HCT116 (cell line): ENCODE results near the gene PDE2A. TPM values are rescaled to one million over a fixed set of nuclear protein-coding genes. Genes with fewer than 3 reads are reported as not detected.

Source experiments
- ATAC-seq: fragments of 200-7000 bp; cut with Tn5 transposase; 2 replicates; pipeline ENCODE4 v1.9.1; 2020; ENCODE audit warnings: mild to moderate bottlenecking, moderate library complexity
- BruUV-seq: library from RNA; stranded (reverse); fragments of 400-500 nt; replicated peaks from 2 replicates; lab custom pipeline; 2021; lab: Mats Ljungman, UMichigan
- CTCF ChIA-PET: fragments of 300-600 bp; sonication (Branson Sonifier 250); formaldehyde crosslinking; loops from one replicate; lab custom pipeline; 2021; ENCODE audit warnings: antibody characterized with exemption; lab: Charles Lee
- POLR2A ChIA-PET: fragments of 300-600, 350-600 bp; sonication (Branson Sonifier 250); formaldehyde crosslinking; loops from one replicate; lab custom pipeline; 2021; ENCODE audit warnings: antibody characterized with exemption; lab: Charles Lee
- RAD21 ChIA-PET, 2 experiments: fragments of 300-600 bp; sonication (Branson Sonifier 250); formaldehyde crosslinking; loops; one replicate each; lab custom pipeline; 2023; ENCODE audit warnings: low total read pairs in 2 of 2; ENCODE audit not compliant: uncharacterized antibody in 2 of 2, unreplicated experiment in 2 of 2, low non-redundant PET in 1 of 2; lab: Charles Lee
- DNase-seq: peaks from one replicate; pipeline ENCODE4 v3.0.0-alpha.2; 2010; ENCODE audit warnings: low read depth, low spot score
- H2AFZ ChIP-seq: fragments of 200-600 bp; shearing (Covaris generic), sonication (generic); 2 replicates; pipeline ENCODE4 v1.6.1; 2017; ENCODE audit warnings: low read depth, mixed run types, mixed read lengths, antibody characterized with exemption, low read length; ENCODE audit not compliant: poor library complexity, severe bottlenecking
- H3K27ac ChIP-seq: 2 replicates; pipeline ENCODE4 v1.5.1; 2012; ENCODE audit warnings: low read depth, low read length
- H3K27me3 ChIP-seq: fragments of 200-600 bp; sonication (generic); 2 replicates; pipeline ENCODE4 v1.6.1; 2016; ENCODE audit warnings: mixed run types, low read length, mixed read lengths; ENCODE audit not compliant: insufficient read depth
- H3K36me3 ChIP-seq, 2 experiments: fragments of 200-500 bp in 1 of 2; fragments of 200-600 bp in 1 of 2; sonication (Bioruptor generic) in 1 of 2; sonication (generic) in 1 of 2; 2 replicates each; pipeline versions ENCODE4 v1.5.1 to v1.6.1; 2014 to 2016; ENCODE audit warnings: low read length in 2 of 2, inconsistent platforms in 1 of 2, mixed read lengths in 1 of 2, mixed run types in 1 of 2; ENCODE audit not compliant: insufficient read depth in 2 of 2, control insufficient read depth in 1 of 2
- H3K4me1 ChIP-seq, 2 experiments: fragments of 200-600 bp in 1 of 2; sonication (generic) in 1 of 2; 2 replicates each; pipeline versions ENCODE4 v1.5.1 to v1.6.1; 2012 to 2017; ENCODE audit warnings: low read length in 2 of 2, inconsistent platforms in 1 of 2, mild to moderate bottlenecking in 1 of 2, mixed read lengths in 1 of 2, mixed run types in 1 of 2, moderate library complexity in 1 of 2; ENCODE audit not compliant: insufficient read depth in 2 of 2, control insufficient read depth in 1 of 2
- H3K4me2 ChIP-seq: fragments of 200-600 bp; sonication (generic); 2 replicates; pipeline ENCODE4 v1.6.1; 2017; ENCODE audit warnings: mixed run types, low read length, mixed read lengths
- H3K4me3 ChIP-seq, 2 experiments: fragments of 200-600 bp in 1 of 2; sonication (generic) in 1 of 2; replicated peaks in 1 of 2; 2 replicates each; pipeline ENCODE4 v1.5.1; 2011 to 2016; ENCODE audit warnings: low read length in 2 of 2, control low read depth in 1 of 2, low read depth in 1 of 2, mild to moderate bottlenecking in 1 of 2, mixed read lengths in 1 of 2, mixed run types in 1 of 2
- H3K79me2 ChIP-seq: fragments of 200-600 bp; sonication (generic); 2 replicates; pipeline ENCODE4 v1.6.1; 2017; ENCODE audit warnings: mild to moderate bottlenecking, mixed run types, low read length, moderate library complexity, mixed read lengths; ENCODE audit not compliant: insufficient read depth
- H3K9ac ChIP-seq: fragments of 200-600 bp; sonication (generic); 2 replicates; pipeline ENCODE4 v1.6.1; 2016; ENCODE audit warnings: low read length, mixed read lengths
- H3K9me2 ChIP-seq: fragments of 200-600 bp; sonication (generic), shearing (Covaris generic); 2 replicates; pipeline ENCODE4 v1.6.1; 2017; ENCODE audit warnings: mixed run types, mild to moderate bottlenecking, moderate library complexity; ENCODE audit not compliant: insufficient read depth
- H3K9me3 ChIP-seq, 2 experiments: fragments of 200-500 bp in 1 of 2; fragments of 200-600 bp in 1 of 2; sonication (Bioruptor generic) in 1 of 2; sonication (generic) in 1 of 2; 2 replicates each; pipeline ENCODE4 v1.6.1; 2014 to 2017; ENCODE audit warnings: low read length in 2 of 2, mixed read lengths in 2 of 2, inconsistent platforms in 1 of 2, low read depth in 1 of 2, mild to moderate bottlenecking in 1 of 2, mixed run types in 1 of 2, moderate library complexity in 1 of 2; ENCODE audit not compliant: control insufficient read depth in 1 of 2, insufficient read depth in 1 of 2
- H4K20me1 ChIP-seq: fragments of 200-600 bp; sonication (generic), shearing (Covaris generic); 2 replicates; pipeline ENCODE4 v1.6.1; 2017; ENCODE audit warnings: mixed run types, mild to moderate bottlenecking, moderate library complexity; ENCODE audit not compliant: insufficient read depth
- CEBPB ChIP-seq: IDR thresholded peaks from 2 replicates; pipeline ENCODE4 v1.6.1; 2012; ENCODE audit warnings: low read depth
- EGR1 ChIP-seq: IDR thresholded peaks from 2 replicates; pipeline ENCODE4 v1.6.1; 2012; ENCODE audit warnings: low read depth
- ELF1 ChIP-seq: IDR thresholded peaks from 2 replicates; pipeline ENCODE4 v1.6.1; 2012; ENCODE audit warnings: low read depth, borderline replicate concordance
- EZH2 ChIP-seq: fragments of 200-600 bp; sonication (generic); IDR thresholded peaks from 2 replicates; pipeline ENCODE4 v1.6.1; 2017; ENCODE audit warnings: antibody characterized with exemption, mixed run types
- FOSL1 ChIP-seq: IDR thresholded peaks from 2 replicates; pipeline ENCODE4 v1.6.1; 2012; ENCODE audit warnings: low read depth
- POLR2AphosphoS5 ChIP-seq: IDR thresholded peaks from 2 replicates; pipeline ENCODE4 v1.6.1; 2011; ENCODE audit warnings: mild to moderate bottlenecking, low read depth, low read length, moderate library complexity
- RAD21 ChIP-seq: IDR thresholded peaks from 2 replicates; pipeline ENCODE4 v1.6.1; 2012; ENCODE audit warnings: low read depth, mild to moderate bottlenecking
- SP1 ChIP-seq: IDR thresholded peaks from 2 replicates; pipeline ENCODE4 v1.6.1; 2012; ENCODE audit warnings: low read depth
- ZBTB33 ChIP-seq: IDR thresholded peaks from 2 replicates; pipeline ENCODE4 v1.6.1; 2011; ENCODE audit warnings: mild to moderate bottlenecking, low read length, moderate library complexity; ENCODE audit not compliant: insufficient replicate concordance; ENCODE audit errors: extremely low read depth
- ZFX ChIP-seq: fragments of 450-650 bp; IDR thresholded peaks from 2 replicates; pipeline ENCODE4 v1.6.1; 2017
- ZNF274 ChIP-seq: fragments of 200-500 bp; sonication (Bioruptor generic); IDR thresholded peaks from 2 replicates; pipeline ENCODE4 v1.6.1; 2014; ENCODE audit warnings: mild to moderate bottlenecking, low read depth, low read length, inconsistent platforms
- intact Hi-C: fragments of 100-400 bp; cut with micrococcal nuclease; formaldehyde crosslinking; loops from 2 replicates; pipeline ENCODE4 v1.10.0; 2022
- total RNA-seq: library from RNA; stranded (reverse); gene quantifications from one replicate; pipeline ENCODE4 v1.2.1, GENCODE V29; 2021; ENCODE audit not compliant: unreplicated experiment
- TF ChIP-seq, protein P1 (sequence below), 3 experiments: fragments of 200-600 bp in 1 of 3; sonication (generic) in 1 of 3; IDR thresholded peaks in 2 of 3; conservative IDR thresholded peaks in 1 of 3; 2 replicates each; pipeline ENCODE4 v1.5.1; 2012 to 2017; ENCODE audit warnings: low read depth in 2 of 3, low read length in 2 of 3, antibody characterized with exemption in 1 of 3, borderline replicate concordance in 1 of 3, control low read depth in 1 of 3, mild to moderate bottlenecking in 1 of 3, mixed read lengths in 1 of 3, mixed run types in 1 of 3, moderate library complexity in 1 of 3; ENCODE audit not compliant: insufficient read depth in 1 of 3

PDE2A gene
- total RNA-seq, 1 experiment from 2014 or later, result 7.6 TPM

GRCh38 chr11:72683782-72684200, 9.6 kb upstream of the PDE2A start:
- 0 out of 4 replicates have a peak, but pooled peaks cover 0 to 2% of the 10 kb centered on the region in 2 experiments for H3K36me3 ChIP-seq

DNA sequence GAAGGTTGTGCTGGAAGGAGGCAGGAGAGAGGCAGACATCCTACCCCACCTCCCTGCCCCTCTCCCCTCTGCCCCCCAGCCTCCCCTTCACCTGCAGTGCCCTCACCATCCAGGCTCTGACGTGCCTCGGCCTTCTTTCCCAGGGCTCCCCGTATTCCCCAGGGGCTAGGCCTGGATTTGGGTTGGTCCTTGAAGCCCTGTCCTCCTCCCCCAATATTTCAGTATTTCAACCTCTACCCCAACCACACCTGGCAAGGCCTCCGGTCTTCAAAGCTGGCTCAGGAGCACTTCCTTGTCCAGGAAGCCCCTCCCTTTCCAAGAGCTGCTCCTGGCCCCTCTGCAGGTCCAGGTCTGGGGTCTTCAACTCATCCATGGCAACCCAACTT, 8.6 kb upstream of the PDE2A start:
- ChIA-PET POLR2A (no interaction called here), CTCF (interaction anchor here (1.1 to 2.4 kb wide), 6 partner anchors 42 to 212 kb away, joined by 3 to 38 read pairs (median 5); no protein-coding TSS in a partner anchor), RAD21 (interaction anchor here in 1 of 2 experiments (2.0 kb wide), 1 partner anchor 84 kb away, joined by 11 read pairs; no protein-coding TSS in a partner anchor)
- Histone ChIP-seq H3K27me3 (peaks cover 26% of the 10 kb centered on the region), H3K9ac (no peak overlapping the region), H4K20me1 (no peaks in the 10 kb centered on the region), H3K36me3 (no peaks in the 10 kb centered on the region), H3K27ac (no peak overlapping the region), H3K4me3 (no peak overlapping the region), H2AFZ (no peak overlapping the region), H3K9me2 (no peaks in the 10 kb centered on the region), H3K4me1 (peaks cover 0 to 13% of the 10 kb centered on the region in 2 experiments; a peak in 3 of 4 replicates), H3K79me2 (no peaks in the 10 kb centered on the region), H3K9me3 (no peaks in the 10 kb centered on the region), H3K4me2 (no peak overlapping the region)
- ATAC-seq (no peak), DNase-seq (no peak)
- BruUV-seq, result no TSS peak
- intact Hi-C loops, result loop anchor here (1.0 to 5.0 kb wide), 2 partner anchors 98 to 211 kb away; no protein-coding TSS in a partner anchor
- TF ChIP-seq ZBTB33 (no peak), EGR1 (no peak), ZNF274 (no peak), ZFX (no peak), FOSL1 (no peak), CEBPB (no peak), ELF1 (no peak), RAD21 (no peak), SP1 (no peak)

More at GRCh38 chr11:72683782-72684200, 9.6 kb upstream of the PDE2A start:
- Histone ChIP-seq H3K9me3 (no peaks in the 10 kb centered on the region), H3K27ac (no peak overlapping the region), H3K9me2 (no peaks in the 10 kb centered on the region), H3K4me1 (peaks cover 0 to 13% of the 10 kb centered on the region in 2 experiments; a peak in 3 of 4 replicates), H3K9ac (no peak overlapping the region), H3K4me2 (no peak overlapping the region), H3K27me3 (peaks cover 17% of the 10 kb centered on the region), H4K20me1 (no peaks in the 10 kb centered on the region), H3K4me3 (no peak overlapping the region), H2AFZ (no peak overlapping the region), H3K79me2 (no peaks in the 10 kb centered on the region)
- RAD21 ChIA-PET, result interaction anchor here (0.6 to 2.0 kb wide), 7 partner anchors 85 to 213 kb away, joined by 3 to 11 read pairs (median 5); no protein-coding TSS in a partner anchor
- CTCF ChIA-PET, result interaction anchor here (0.6 to 3.0 kb wide), 23 partner anchors 8 to 494 kb away, joined by 3 to 41 read pairs (median 6); partner anchors contain the start of genes CLPB and STARD10
- intact Hi-C loops, result loop anchor here (1.0 to 5.0 kb wide), 2 partner anchors 98 to 211 kb away; no protein-coding TSS in a partner anchor
- BruUV-seq, result no TSS peak
- peak; percentile 74 for ATAC-seq
- DNase-seq, result no peak
- peak; percentile 13; the same call in 1 of the 2 replicates for TF ChIP-seq POLR2AphosphoS5
- TF ChIP-seq, protein P1, sequence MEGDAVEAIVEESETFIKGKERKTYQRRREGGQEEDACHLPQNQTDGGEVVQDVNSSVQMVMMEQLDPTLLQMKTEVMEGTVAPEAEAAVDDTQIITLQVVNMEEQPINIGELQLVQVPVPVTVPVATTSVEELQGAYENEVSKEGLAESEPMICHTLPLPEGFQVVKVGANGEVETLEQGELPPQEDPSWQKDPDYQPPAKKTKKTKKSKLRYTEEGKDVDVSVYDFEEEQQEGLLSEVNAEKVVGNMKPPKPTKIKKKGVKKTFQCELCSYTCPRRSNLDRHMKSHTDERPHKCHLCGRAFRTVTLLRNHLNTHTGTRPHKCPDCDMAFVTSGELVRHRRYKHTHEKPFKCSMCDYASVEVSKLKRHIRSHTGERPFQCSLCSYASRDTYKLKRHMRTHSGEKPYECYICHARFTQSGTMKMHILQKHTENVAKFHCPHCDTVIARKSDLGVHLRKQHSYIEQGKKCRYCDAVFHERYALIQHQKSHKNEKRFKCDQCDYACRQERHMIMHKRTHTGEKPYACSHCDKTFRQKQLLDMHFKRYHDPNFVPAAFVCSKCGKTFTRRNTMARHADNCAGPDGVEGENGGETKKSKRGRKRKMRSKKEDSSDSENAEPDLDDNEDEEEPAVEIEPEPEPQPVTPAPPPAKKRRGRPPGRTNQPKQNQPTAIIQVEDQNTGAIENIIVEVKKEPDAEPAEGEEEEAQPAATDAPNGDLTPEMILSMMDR (IDR thresholded peaks at IDR 0.05 in 2 of 3, conservative IDR thresholded peaks at IDR 0.05 in 1 of 3; ENCODE audit: borderline replicate concordance in 1 of 3, insufficient read depth in 1 of 3, low read depth in 2 of 3, low read length in 2 of 3), result peak; percentile 88 to 96 (median 96)
- peak; percentile 88 for TF ChIP-seq RAD21
- TF ChIP-seq EGR1, result no peak
- TF ChIP-seq EZH2, result no peak
- POLR2A ChIA-PET, result interaction anchor here (1.4 kb wide), 1 partner anchor 98 kb away, joined by 5 read pairs; no protein-coding TSS in a partner anchor
